Measurements from ENCODE around the gene TASP1.

DNA sequence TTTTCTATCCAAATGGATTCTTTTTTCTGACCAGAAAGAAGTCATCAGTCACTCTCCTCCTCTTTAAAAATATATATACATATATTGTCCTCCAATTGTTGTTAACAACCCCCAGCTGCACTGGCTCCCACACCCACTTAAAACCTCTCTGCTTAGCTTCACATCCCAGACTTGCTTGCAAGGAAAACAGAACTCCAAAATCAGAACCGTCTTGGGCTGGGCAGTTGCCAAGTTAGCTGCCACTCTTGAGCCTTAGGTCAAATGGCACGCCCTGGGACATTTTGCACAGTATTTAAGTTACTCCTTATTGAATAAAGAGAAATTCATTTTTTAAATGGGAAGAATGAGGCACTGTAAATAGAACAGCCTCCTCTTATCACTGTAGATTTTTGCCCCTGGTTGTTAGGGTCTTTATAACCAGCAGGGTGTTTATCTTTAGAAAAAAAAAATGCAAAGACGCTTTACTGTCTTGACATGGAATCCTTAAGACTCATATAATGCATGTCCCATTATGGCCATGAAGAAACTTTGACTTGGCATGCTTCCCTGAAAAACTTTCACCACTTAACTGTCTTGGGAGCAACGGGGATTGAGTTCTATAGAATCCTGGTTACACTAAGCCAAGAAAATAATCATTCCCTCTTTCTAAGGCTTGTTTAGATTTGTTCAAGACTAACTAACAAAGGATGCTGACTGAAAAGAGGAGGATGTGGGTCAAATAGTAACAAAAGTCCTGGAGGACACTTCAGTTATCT is 213.2 kb downstream of the TASP1 start:
- TF ChIP-seq, protein P1, sequence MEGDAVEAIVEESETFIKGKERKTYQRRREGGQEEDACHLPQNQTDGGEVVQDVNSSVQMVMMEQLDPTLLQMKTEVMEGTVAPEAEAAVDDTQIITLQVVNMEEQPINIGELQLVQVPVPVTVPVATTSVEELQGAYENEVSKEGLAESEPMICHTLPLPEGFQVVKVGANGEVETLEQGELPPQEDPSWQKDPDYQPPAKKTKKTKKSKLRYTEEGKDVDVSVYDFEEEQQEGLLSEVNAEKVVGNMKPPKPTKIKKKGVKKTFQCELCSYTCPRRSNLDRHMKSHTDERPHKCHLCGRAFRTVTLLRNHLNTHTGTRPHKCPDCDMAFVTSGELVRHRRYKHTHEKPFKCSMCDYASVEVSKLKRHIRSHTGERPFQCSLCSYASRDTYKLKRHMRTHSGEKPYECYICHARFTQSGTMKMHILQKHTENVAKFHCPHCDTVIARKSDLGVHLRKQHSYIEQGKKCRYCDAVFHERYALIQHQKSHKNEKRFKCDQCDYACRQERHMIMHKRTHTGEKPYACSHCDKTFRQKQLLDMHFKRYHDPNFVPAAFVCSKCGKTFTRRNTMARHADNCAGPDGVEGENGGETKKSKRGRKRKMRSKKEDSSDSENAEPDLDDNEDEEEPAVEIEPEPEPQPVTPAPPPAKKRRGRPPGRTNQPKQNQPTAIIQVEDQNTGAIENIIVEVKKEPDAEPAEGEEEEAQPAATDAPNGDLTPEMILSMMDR (IDR thresholded peaks at IDR 0.05): no peak
- no peak for TF ChIP-seq POLR2AphosphoS5 (IDR thresholded peaks at IDR 0.05; ENCODE audit: low read depth, low read length)
- no peak for TF ChIP-seq SIN3A (IDR thresholded peaks at IDR 0.05; ENCODE audit: borderline replicate concordance, insufficient read depth, low read depth, low read length)
- TF ChIP-seq TCF7L2 (IDR thresholded peaks at IDR 0.05; ENCODE audit: low read depth, low read length): no peak
- TF ChIP-seq, protein P2, sequence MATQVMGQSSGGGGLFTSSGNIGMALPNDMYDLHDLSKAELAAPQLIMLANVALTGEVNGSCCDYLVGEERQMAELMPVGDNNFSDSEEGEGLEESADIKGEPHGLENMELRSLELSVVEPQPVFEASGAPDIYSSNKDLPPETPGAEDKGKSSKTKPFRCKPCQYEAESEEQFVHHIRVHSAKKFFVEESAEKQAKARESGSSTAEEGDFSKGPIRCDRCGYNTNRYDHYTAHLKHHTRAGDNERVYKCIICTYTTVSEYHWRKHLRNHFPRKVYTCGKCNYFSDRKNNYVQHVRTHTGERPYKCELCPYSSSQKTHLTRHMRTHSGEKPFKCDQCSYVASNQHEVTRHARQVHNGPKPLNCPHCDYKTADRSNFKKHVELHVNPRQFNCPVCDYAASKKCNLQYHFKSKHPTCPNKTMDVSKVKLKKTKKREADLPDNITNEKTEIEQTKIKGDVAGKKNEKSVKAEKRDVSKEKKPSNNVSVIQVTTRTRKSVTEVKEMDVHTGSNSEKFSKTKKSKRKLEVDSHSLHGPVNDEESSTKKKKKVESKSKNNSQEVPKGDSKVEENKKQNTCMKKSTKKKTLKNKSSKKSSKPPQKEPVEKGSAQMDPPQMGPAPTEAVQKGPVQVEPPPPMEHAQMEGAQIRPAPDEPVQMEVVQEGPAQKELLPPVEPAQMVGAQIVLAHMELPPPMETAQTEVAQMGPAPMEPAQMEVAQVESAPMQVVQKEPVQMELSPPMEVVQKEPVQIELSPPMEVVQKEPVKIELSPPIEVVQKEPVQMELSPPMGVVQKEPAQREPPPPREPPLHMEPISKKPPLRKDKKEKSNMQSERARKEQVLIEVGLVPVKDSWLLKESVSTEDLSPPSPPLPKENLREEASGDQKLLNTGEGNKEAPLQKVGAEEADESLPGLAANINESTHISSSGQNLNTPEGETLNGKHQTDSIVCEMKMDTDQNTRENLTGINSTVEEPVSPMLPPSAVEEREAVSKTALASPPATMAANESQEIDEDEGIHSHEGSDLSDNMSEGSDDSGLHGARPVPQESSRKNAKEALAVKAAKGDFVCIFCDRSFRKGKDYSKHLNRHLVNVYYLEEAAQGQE (IDR thresholded peaks at IDR 0.05; ENCODE audit: insufficient read depth in 1 of 2, low read depth in 2 of 2, low read length in 1 of 2): no peak

All from Panc1 (cell line).